Neural cell (in vitro differentiated cells): Measurements from ENCODE around the gene NR2C1. TPM values are rescaled to one million over a fixed set of nuclear protein-coding genes. Genes with fewer than 3 reads are reported as not detected.

ENCODE experiments used
- H2AFZ ChIP-seq: fragments of 200-600, 300-800 bp; sonication (generic), shearing (Covaris generic); 2 replicates; pipeline ENCODE4 v1.6.0; 2014; ENCODE audit warnings: low read depth, mild to moderate bottlenecking, antibody characterized with exemption, low read length, moderate library complexity
- H3F3A ChIP-seq: fragments of 200-600 bp; shearing (Covaris generic); 2 replicates; pipeline ENCODE4 v1.6.1; 2016; ENCODE audit warnings: mild to moderate bottlenecking, moderate library complexity, mixed read lengths, antibody characterized with exemption, low read length; ENCODE audit not compliant: insufficient read depth, poor library complexity, severe bottlenecking
- H3K27ac ChIP-seq: fragments of 200-600, 300-800 bp; sonication (generic), shearing (Covaris generic); 2 replicates; pipeline ENCODE4 v1.5.1; 2014; ENCODE audit warnings: mild to moderate bottlenecking, low read length, moderate library complexity
- H3K27me3 ChIP-seq: fragments of 300-800, 200-600 bp; sonication (generic), shearing (Covaris generic); 2 replicates; pipeline ENCODE4 v1.6.0; 2014; ENCODE audit warnings: mild to moderate bottlenecking, low read depth, low read length, moderate library complexity; ENCODE audit not compliant: insufficient read depth
- H3K36me3 ChIP-seq: fragments of 300-800, 200-600 bp; sonication (generic), shearing (Covaris generic); 2 replicates; pipeline ENCODE4 v1.5.1; 2014; ENCODE audit warnings: mild to moderate bottlenecking, antibody characterized with exemption, low read length, moderate library complexity; ENCODE audit not compliant: insufficient read depth
- H3K4me2 ChIP-seq: fragments of 300-800, 200-600 bp; sonication (generic), shearing (Covaris generic); 2 replicates; pipeline ENCODE4 v1.6.0; 2014; ENCODE audit warnings: mild to moderate bottlenecking, low read length
- H3K4me3 ChIP-seq: fragments of 300-800, 200-600 bp; sonication (generic), shearing (Covaris generic); 2 replicates; pipeline ENCODE4 v1.5.1; 2014; ENCODE audit warnings: mild to moderate bottlenecking, low read length, moderate library complexity
- H3K79me2 ChIP-seq: fragments of 200-600 bp; shearing (Covaris generic); replicated peaks from 2 replicates; pipeline ENCODE4 v1.6.0; 2014; ENCODE audit warnings: mild to moderate bottlenecking, low read length, moderate library complexity; ENCODE audit not compliant: insufficient read depth
- H3K9ac ChIP-seq: fragments of 300-800, 200-600 bp; sonication (generic), shearing (Covaris generic); 2 replicates; pipeline ENCODE4 v1.6.1; 2016; ENCODE audit warnings: mild to moderate bottlenecking, low read length, mixed read lengths
- H3K9me2 ChIP-seq: fragments of 200-600 bp; shearing (Covaris generic); 2 replicates; pipeline ENCODE4 v1.6.1; 2016; ENCODE audit warnings: mild to moderate bottlenecking, low read length, mixed read lengths; ENCODE audit not compliant: insufficient read depth
- H3K9me3 ChIP-seq: fragments of 200-600, 300-800 bp; sonication (generic), shearing (Covaris generic); 2 replicates; pipeline ENCODE4 v1.6.1; 2016; ENCODE audit warnings: mild to moderate bottlenecking, mixed run types, low read length, moderate library complexity, mixed read lengths
- H4K20me1 ChIP-seq: fragments of 200-600 bp; shearing (Covaris generic); 2 replicates; pipeline ENCODE4 v1.6.1; 2016; ENCODE audit warnings: mild to moderate bottlenecking, mixed run types; ENCODE audit not compliant: insufficient read depth
- CTCF ChIP-seq: fragments of 450-650 bp; IDR thresholded peaks from 2 replicates; pipeline ENCODE4 v1.5.1; 2014; ENCODE audit warnings: antibody characterized with exemption, mild to moderate bottlenecking, moderate library complexity; ENCODE audit not compliant: poor library complexity, severe bottlenecking
- EP300 ChIP-seq: fragments of 450-650 bp; conservative IDR thresholded peaks from 2 replicates; pipeline ENCODE4 v1.6.1; 2014; ENCODE audit warnings: antibody characterized with exemption, mild to moderate bottlenecking, moderate library complexity; ENCODE audit not compliant: poor library complexity, severe bottlenecking
- EZH2 ChIP-seq: fragments of 200-600, 300-800 bp; shearing (Covaris generic), sonication (generic); IDR thresholded peaks from 2 replicates; pipeline ENCODE4 v1.6.1; 2014; ENCODE audit warnings: antibody characterized with exemption, low read length, borderline replicate concordance, mild to moderate bottlenecking; ENCODE audit not compliant: insufficient read depth, poor library complexity, severe bottlenecking
- MXI1 ChIP-seq: fragments of 450-650 bp; conservative IDR thresholded peaks from 2 replicates; pipeline ENCODE4 v1.6.1; 2014; ENCODE audit warnings: antibody characterized with exemption, mild to moderate bottlenecking; ENCODE audit not compliant: poor library complexity, severe bottlenecking
- POLR2AphosphoS5 ChIP-seq: IDR thresholded peaks from 2 replicates; pipeline ENCODE4 v1.6.1; 2012
- RAD21 ChIP-seq: fragments of 450-650 bp; conservative IDR thresholded peaks from 2 replicates; pipeline ENCODE4 v1.6.1; 2014; ENCODE audit warnings: antibody characterized with exemption, mild to moderate bottlenecking, moderate library complexity
- REST ChIP-seq: IDR thresholded peaks from 2 replicates; pipeline ENCODE4 v1.6.1; 2012; ENCODE audit warnings: borderline replicate concordance
- SMC3 ChIP-seq: fragments of 450-650 bp; conservative IDR thresholded peaks from 2 replicates; pipeline ENCODE4 v1.6.1; 2014; ENCODE audit warnings: antibody characterized with exemption, mild to moderate bottlenecking, moderate library complexity; ENCODE audit not compliant: poor library complexity
- TAF1 ChIP-seq: IDR thresholded peaks from 2 replicates; pipeline ENCODE4 v1.6.1; 2012; ENCODE audit warnings: low read depth
- polyA plus RNA-seq: library from polyadenylated mRNA; depleted of rRNA; stranded (reverse); fragments of >200 nt; gene quantifications from 2 replicates; pipeline ENCODE4 v1.2.3, GENCODE V29; 2014

Gene NR2C1
- polyA plus RNA-seq, 1 donor from 2014 or later: 137 TPM

GRCh38 chr12:95115641-95116040 lies 42.2 kb upstream of the NR2C1 start:
- Histone ChIP-seq H2AFZ (no peak overlapping the region), H3K79me2 (no peaks in the 10 kb centered on the region), H3K9me3 (no peaks in the 10 kb centered on the region), H3K36me3 (no peaks in the 10 kb centered on the region), H3K27ac (no peak overlapping the region), H3K27me3 (no peaks in the 10 kb centered on the region), H3K9ac (no peak overlapping the region), H3K9me2 (no peaks in the 10 kb centered on the region), H4K20me1 (no peaks in the 10 kb centered on the region), H3F3A (no peaks in the 10 kb centered on the region), H3K4me3 (no peak overlapping the region), H3K4me2 (no peak overlapping the region)
- TF ChIP-seq POLR2AphosphoS5 (no peak), REST (no peak), MXI1 (no peak), EP300 (no peak), RAD21 (no peak), SMC3 (no peak), TAF1 (no peak), EZH2 (no peak), CTCF (no peak)

GRCh38 chr12:95114766-95115405 lies 41.5 kb upstream of the NR2C1 start:
- Histone ChIP-seq H3K9ac (no peak overlapping the region), H2AFZ (no peak overlapping the region), H3K9me2 (no peaks in the 10 kb centered on the region), H4K20me1 (no peaks in the 10 kb centered on the region), H3K4me2 (no peak overlapping the region), H3K4me3 (no peak overlapping the region), H3K79me2 (no peaks in the 10 kb centered on the region), H3K27ac (no peak overlapping the region), H3K27me3 (no peaks in the 10 kb centered on the region), H3K9me3 (no peaks in the 10 kb centered on the region), H3F3A (no peaks in the 10 kb centered on the region), H3K36me3 (no peaks in the 10 kb centered on the region)
- no peak for TF ChIP-seq CTCF
- no peak for TF ChIP-seq SMC3
- no peak for TF ChIP-seq EZH2
- no peak for TF ChIP-seq POLR2AphosphoS5
- no peak for TF ChIP-seq MXI1
- no peak for TF ChIP-seq EP300
- TF ChIP-seq RAD21: no peak
- no peak for TF ChIP-seq TAF1
- no peak for TF ChIP-seq REST
